HG03060 (cell line): ENCODE data around the gene NCOR1.
A peak's percentile ranks its signal among the peaks of the same experiment; 100 is the strongest.

ENCODE experiments used
- ATAC-seq: cut with Tn5 transposase; IDR thresholded peaks from one replicate; pipeline ENCODE4 v1.9.1; 2021; ENCODE audit warnings: low read depth, moderate number of reproducible peaks; ENCODE audit not compliant: unreplicated experiment

The NCOR1 gene

GRCh38 chr17:16037636-16038035 lies 177.7 kb downstream of the NCOR1 start:
- no peak for ATAC-seq

- no peak for ATAC-seq
Observed at GRCh38 chr17:16036261-16036660, 179.1 kb downstream of the NCOR1 start.

GRCh38 chr17:16033729-16034349 lies 181.5 kb downstream of the NCOR1 start:
- no peak for ATAC-seq

- ATAC-seq = peak; percentile 75
Observed at GRCh38 chr17:16027708-16028584, 187.4 kb downstream of the NCOR1 start.

GRCh38 chr17:16026895-16027294 lies 188.4 kb downstream of the NCOR1 start:
- no peak for ATAC-seq

GRCh38 chr17:16025202-16025601 lies 190.1 kb downstream of the NCOR1 start:
- ATAC-seq = no peak

GRCh38 chr17:16023881-16024280 lies 191.5 kb downstream of the NCOR1 start:
- no peak for ATAC-seq

GRCh38 chr17:16019347-16019746 lies 196.0 kb downstream of the NCOR1 start:
- no peak for ATAC-seq

GRCh38 chr17:16013943-16014407 lies 201.4 kb downstream of the NCOR1 start:
- ATAC-seq = no peak

- no peak for ATAC-seq
Observed at GRCh38 chr17:16007439-16007838, 207.9 kb downstream of the NCOR1 start.

- no peak for ATAC-seq
Observed at GRCh38 chr17:16005636-16006035, 209.7 kb downstream of the NCOR1 start.

GRCh38 chr17:16003841-16004240 lies 211.5 kb downstream of the NCOR1 start:
- no peak for ATAC-seq

- no peak for ATAC-seq
Observed at GRCh38 chr17:16002708-16003260, 212.6 kb downstream of the NCOR1 start.

GRCh38 chr17:16001226-16001897 lies 214.0 kb downstream of the NCOR1 start:
- no peak for ATAC-seq

GRCh38 chr17:15999974-16000827 lies 215.1 kb downstream of the NCOR1 start:
- peak; percentile 10 for ATAC-seq

GRCh38 chr17:15999141-15999973 lies 216.0 kb downstream of the NCOR1 start, which contains the start of the genes TTC19 and ZSWIM7:
Gene TTC19 (plus strand): TSS chr17:15999824. CDS start chr17:15999849, 25 bp downstream.
Gene ZSWIM7 (minus strand): TSS chr17:15999704. CDS start chr17:15999594, 110 bp downstream.
- peak; percentile 91 for ATAC-seq

- no peak for ATAC-seq
Observed at GRCh38 chr17:15998031-15998562, 217.2 kb downstream of the NCOR1 start.

GRCh38 chr17:15996322-15996721 lies 219.0 kb downstream of the NCOR1 start:
- ATAC-seq = no peak
